H9 (cell line): Measurements from ENCODE around the gene NOSIP. TPM values are rescaled to one million over a fixed set of nuclear protein-coding genes. Genes with fewer than 3 reads are reported as not detected.

Experiments used
- DNase-seq: peaks from one replicate; pipeline ENCODE4 v3.0.0-alpha.2; 2017
- H2AFZ ChIP-seq: one replicate; pipeline ENCODE4 v1.6.1; 2013; ENCODE audit warnings: mild to moderate bottlenecking, low read length, control low read depth, moderate library complexity
- H2AK5ac ChIP-seq: 2 replicates; pipeline ENCODE4 v1.6.1; 2013; ENCODE audit warnings: low read length, control low read depth, mixed read lengths; ENCODE audit not compliant: insufficient read length
- H2BK120ac ChIP-seq: one replicate; pipeline ENCODE4 v1.6.1; 2013; ENCODE audit warnings: low read depth, mild to moderate bottlenecking, low read length, control low read depth, inconsistent platforms; ENCODE audit not compliant: poor library complexity, severe bottlenecking
- H2BK12ac ChIP-seq: 2 replicates; pipeline ENCODE4 v1.6.1; 2013; ENCODE audit warnings: low read length, control low read depth, mixed read lengths, low read depth; ENCODE audit not compliant: insufficient read length
- H2BK15ac ChIP-seq: 2 replicates; pipeline ENCODE4 v1.6.1; 2013; ENCODE audit warnings: low read depth, low read length, control low read depth
- H2BK20ac ChIP-seq: one replicate; pipeline ENCODE4 v1.6.1; 2013; ENCODE audit warnings: low read depth, mild to moderate bottlenecking, low read length, control low read depth, inconsistent platforms; ENCODE audit not compliant: poor library complexity, severe bottlenecking
- H2BK5ac ChIP-seq: 2 replicates; pipeline ENCODE4 v1.6.1; 2013; ENCODE audit warnings: low read length, control low read depth, mixed read lengths; ENCODE audit not compliant: insufficient read length
- H3K14ac ChIP-seq: 2 replicates; pipeline ENCODE4 v1.6.1; 2013; ENCODE audit warnings: low read length, control low read depth; ENCODE audit not compliant: insufficient read depth
- H3K18ac ChIP-seq: 2 replicates; pipeline ENCODE4 v1.6.1; 2013; ENCODE audit warnings: low read depth, mild to moderate bottlenecking, mixed read lengths, low read length, control low read depth; ENCODE audit not compliant: insufficient read length
- H3K23ac ChIP-seq: 2 replicates; pipeline ENCODE4 v1.6.1; 2013; ENCODE audit warnings: low read length, control low read depth, mixed read lengths, low read depth; ENCODE audit not compliant: insufficient read length
- H3K23me2 ChIP-seq: 2 replicates; pipeline ENCODE4 v1.6.1; 2013; ENCODE audit warnings: low read depth, mild to moderate bottlenecking, mixed read lengths, low read length, control low read depth; ENCODE audit not compliant: insufficient read length, poor library complexity, severe bottlenecking
- H3K27ac ChIP-seq: 2 replicates; pipeline ENCODE4 v1.5.1; 2013; ENCODE audit warnings: low read length, control low read depth, mixed read lengths, low read depth; ENCODE audit not compliant: insufficient read length
- H3K27me3 ChIP-seq: 2 replicates; pipeline ENCODE4 v1.6.1; 2013; ENCODE audit warnings: low read length, control low read depth, inconsistent platforms; ENCODE audit not compliant: insufficient read depth
- H3K4ac ChIP-seq: 2 replicates; pipeline ENCODE4 v1.6.1; 2013; ENCODE audit warnings: low read depth, mild to moderate bottlenecking, control low read depth, inconsistent platforms, low read length, moderate library complexity
- H3K4me1 ChIP-seq: 2 replicates; pipeline ENCODE4 v1.6.1; 2013; ENCODE audit warnings: low read length, control low read depth, inconsistent platforms; ENCODE audit not compliant: insufficient read depth
- H3K4me2 ChIP-seq: 2 replicates; pipeline ENCODE4 v1.6.1; 2013; ENCODE audit warnings: low read length, control low read depth, mixed read lengths; ENCODE audit not compliant: insufficient read length, insufficient read depth
- H3K56ac ChIP-seq: 2 replicates; pipeline ENCODE4 v1.6.1; 2013; ENCODE audit warnings: low read depth, mild to moderate bottlenecking, mixed read lengths, low read length, control low read depth; ENCODE audit not compliant: insufficient read length
- H3K79me1 ChIP-seq: 2 replicates; pipeline ENCODE4 v1.6.1; 2013; ENCODE audit warnings: low read depth, mild to moderate bottlenecking, moderate library complexity, low read length, control low read depth, inconsistent platforms; ENCODE audit not compliant: insufficient read depth, poor library complexity, severe bottlenecking
- H3K79me2 ChIP-seq: 2 replicates; pipeline ENCODE4 v1.6.1; 2013; ENCODE audit warnings: low read length, control low read depth, inconsistent platforms; ENCODE audit not compliant: insufficient read depth
- H3K9ac ChIP-seq: 2 replicates; pipeline ENCODE4 v1.6.1; 2013; ENCODE audit warnings: low read length, control low read depth, mixed read lengths; ENCODE audit not compliant: insufficient read length; ENCODE audit errors: extremely low read depth
- H3K9me3 ChIP-seq: one replicate; pipeline ENCODE4 v1.6.1; 2013; ENCODE audit warnings: low read depth, low read length, inconsistent platforms; ENCODE audit not compliant: control insufficient read depth
- H3T11ph ChIP-seq: one replicate; pipeline ENCODE4 v1.6.1; 2013; ENCODE audit warnings: mild to moderate bottlenecking, low read length, control low read depth, inconsistent platforms
- H4K20me1 ChIP-seq: one replicate; pipeline ENCODE4 v1.6.1; 2013; ENCODE audit not compliant: control insufficient read depth, insufficient read length, insufficient read depth
- H4K5ac ChIP-seq: 2 replicates; pipeline ENCODE4 v1.6.1; 2013; ENCODE audit warnings: low read depth, mild to moderate bottlenecking, mixed read lengths, low read length, control low read depth; ENCODE audit not compliant: insufficient read length
- H4K8ac ChIP-seq: replicated peaks from 2 replicates; pipeline ENCODE4 v1.6.1; 2013; ENCODE audit warnings: low read length, control low read depth, mixed read lengths, low read depth; ENCODE audit not compliant: insufficient read length
- H4K91ac ChIP-seq: 2 replicates; pipeline ENCODE4 v1.6.1; 2013; ENCODE audit warnings: low read depth, mild to moderate bottlenecking, moderate library complexity, mixed read lengths, low read length, control low read depth; ENCODE audit not compliant: insufficient read length
- H3K27ac Mint-ChIP-seq, 3 experiments: 2 replicates in 2 of 3; 3 replicates in 1 of 3; pipeline ENCODE4 v1.8.0; 2020 to 2021; ENCODE audit warnings: mixed read lengths in 3 of 3, mild to moderate bottlenecking in 1 of 3, moderate library complexity in 1 of 3
- H3K27me3 Mint-ChIP-seq: 2 replicates; pipeline ENCODE4 v1.8.0; 2021; ENCODE audit warnings: low read depth, mild to moderate bottlenecking, moderate library complexity, mixed read lengths
- H3K36me3 Mint-ChIP-seq, 3 experiments: 2 replicates in 2 of 3; 3 replicates in 1 of 3; pipeline ENCODE4 v1.8.0; 2020 to 2021; ENCODE audit warnings: low read depth in 3 of 3, mixed read lengths in 3 of 3; ENCODE audit not compliant: insufficient read depth in 1 of 3
- H3K4me1 Mint-ChIP-seq, 2 experiments: 2 replicates each; pipeline ENCODE4 v1.8.0; 2020; ENCODE audit warnings: mixed read lengths in 2 of 2
- H3K4me3 Mint-ChIP-seq, 2 experiments: 2 replicates in 1 of 2; 3 replicates in 1 of 2; pipeline ENCODE4 v1.8.0; 2020 to 2021; ENCODE audit warnings: mild to moderate bottlenecking in 2 of 2, mixed read lengths in 2 of 2, moderate library complexity in 1 of 2
- H3K9me3 Mint-ChIP-seq, 2 experiments: 2 replicates in 1 of 2; 3 replicates in 1 of 2; pipeline ENCODE4 v1.8.0; 2020; ENCODE audit warnings: mild to moderate bottlenecking in 2 of 2, mixed read lengths in 2 of 2, moderate library complexity in 1 of 2
- CTCF ChIP-seq: fragments of 200-600 bp; sonication (generic); conservative IDR thresholded peaks from 3 replicates; pipeline ENCODE4 v1.8.0; 2021; ENCODE audit warnings: antibody characterized with exemption, mild to moderate bottlenecking
- WGBS: extraction: QIAGEN DNeasy Blood & Tissue Kit; methylation state at CpG from one replicate; pipeline ENCODE4 v1.1.7; 2013; ENCODE audit warnings: missing lambda C conversion rate, low lambda C conversion rate, mixed read lengths; ENCODE audit not compliant: insufficient read length; ENCODE audit errors: extremely low coverage; 5-methylcytosine and 5-hydroxymethylcytosine counted together
- total RNA-seq: library from RNA; stranded (reverse); gene quantifications from 2 replicates; pipeline ENCODE4 v1.2.1, GENCODE V29; 2021

The NOSIP gene
- total RNA-seq, 1 experiment from 2014 or later = 78.4 TPM

GRCh38 chr19:49512970-49513745 is 67.2 kb downstream of the NOSIP start:
- Mint-ChIP-seq H3K9me3 (no peaks in the 10 kb centered on the region; a peak in 1 of 5 replicates), H3K27ac (peak overlapping the region; percentile 73 to 89 (median 78); a peak in 5 of 7 replicates), H3K27me3 (peaks cover 2% of the 10 kb centered on the region; the same call in 1 of the 2 replicates), H3K4me3 (peak overlapping the region; percentile 73 to 91), H3K36me3 (peaks cover 6 to 19% (median 13%) of the 10 kb centered on the region in 3 experiments; a peak in 6 of 7 replicates), H3K4me1 (peaks cover 18 to 26% of the 10 kb centered on the region in 2 experiments)
- no peak overlapping the region for H2BK20ac ChIP-seq
- H3K23ac ChIP-seq = no peak overlapping the region
- no CpG with 5 or more reads among the region's 50 CpGs for WGBS
- no peaks in the 10 kb centered on the region for H3K9me3 ChIP-seq
- no peak overlapping the region for H3K9ac ChIP-seq
- no peak overlapping the region for H2BK12ac ChIP-seq
- no peak overlapping the region for H4K91ac ChIP-seq
- no peaks in the 10 kb centered on the region for H3K79me1 ChIP-seq
- no peak overlapping the region for H3K14ac ChIP-seq
- no peak overlapping the region for H3T11ph ChIP-seq
- peak overlapping the region; percentile 51 for H3K4me2 ChIP-seq
- H3K4ac ChIP-seq = no peak overlapping the region
- no peak overlapping the region for H4K8ac ChIP-seq
- H2BK5ac ChIP-seq = no peak overlapping the region
- peak; percentile 82 for DNase-seq
- H3K79me2 ChIP-seq = no peaks in the 10 kb centered on the region; the same call in 1 of the 2 replicates
- no peak overlapping the region for H3K18ac ChIP-seq
- no peak overlapping the region for H2BK120ac ChIP-seq
- H4K5ac ChIP-seq = no peak overlapping the region
- no peak overlapping the region for H3K27ac ChIP-seq
- no peak overlapping the region for H3K56ac ChIP-seq
- peaks cover 15% of the 10 kb centered on the region for H3K23me2 ChIP-seq
- no peak overlapping the region for H2AFZ ChIP-seq
- no peak overlapping the region for H2AK5ac ChIP-seq
- H4K20me1 ChIP-seq = no peaks in the 10 kb centered on the region
- no peaks in the 10 kb centered on the region for H3K27me3 ChIP-seq
- no peaks in the 10 kb centered on the region for H3K4me1 ChIP-seq
- no peak overlapping the region for H2BK15ac ChIP-seq
- TF ChIP-seq CTCF = no peak
